DOHH2 (cell line): ENCODE measurements around the gene E2F2.

Experiments used
- H3F3A ChIP-seq: fragments of 200-600 bp; sonication (generic), shearing (Covaris generic); 2 replicates; pipeline ENCODE4 v1.6.0; 2016; ENCODE audit warnings: antibody characterized with exemption, mild to moderate bottlenecking; ENCODE audit not compliant: control insufficient read depth, insufficient read depth
- H3K27ac ChIP-seq: fragments of 200-600 bp; sonication (generic); 2 replicates; pipeline ENCODE4 v1.5.1; 2014; ENCODE audit warnings: low read depth, mild to moderate bottlenecking, low read length, moderate library complexity
- H3K27me3 ChIP-seq: fragments of 200-600 bp; sonication (generic); 2 replicates; pipeline ENCODE4 v1.6.1; 2014; ENCODE audit warnings: mild to moderate bottlenecking, low read length, mixed read lengths; ENCODE audit not compliant: control insufficient read depth
- H3K36me3 ChIP-seq: fragments of 200-600 bp; sonication (generic); 2 replicates; pipeline ENCODE4 v1.6.1; 2014; ENCODE audit warnings: mild to moderate bottlenecking, low read length, moderate library complexity, mixed read lengths; ENCODE audit not compliant: control insufficient read depth
- H3K4me1 ChIP-seq: fragments of 200-600 bp; sonication (generic); 2 replicates; pipeline ENCODE4 v1.6.1; 2014; ENCODE audit warnings: mild to moderate bottlenecking, low read length, mixed read lengths; ENCODE audit not compliant: control insufficient read depth
- H3K4me2 ChIP-seq: fragments of 200-600 bp; sonication (generic); 2 replicates; pipeline ENCODE4 v1.6.0; 2014; ENCODE audit warnings: mild to moderate bottlenecking, low read length, moderate library complexity
- H3K4me3 ChIP-seq: fragments of 200-600 bp; sonication (generic); 2 replicates; pipeline ENCODE4 v1.5.1; 2014; ENCODE audit warnings: mild to moderate bottlenecking, low read length, mixed read lengths
- H3K79me2 ChIP-seq: fragments of 200-600 bp; sonication (generic); 2 replicates; pipeline ENCODE4 v1.6.1; 2014; ENCODE audit warnings: mild to moderate bottlenecking, low read length, mixed read lengths; ENCODE audit not compliant: control insufficient read depth
- H3K9me2 ChIP-seq: fragments of 200-600 bp; sonication (generic); replicated peaks from 2 replicates; pipeline ENCODE4 v1.6.1; 2014; ENCODE audit warnings: mild to moderate bottlenecking, low read length, mixed read lengths; ENCODE audit not compliant: control insufficient read depth
- H3K9me3 ChIP-seq: fragments of 200-600 bp; sonication (generic); 2 replicates; pipeline ENCODE4 v1.6.1; 2014; ENCODE audit warnings: antibody characterized with exemption, low read length, mixed read lengths; ENCODE audit not compliant: control insufficient read depth, insufficient read depth
- H4K20me1 ChIP-seq: fragments of 200-600 bp; sonication (generic); 2 replicates; pipeline ENCODE4 v1.6.0; 2014; ENCODE audit warnings: low read depth, mild to moderate bottlenecking, antibody characterized with exemption, low read length, moderate library complexity; ENCODE audit not compliant: control insufficient read depth, insufficient read depth
- EZH2phosphoT487 ChIP-seq: fragments of 200-600 bp; sonication (generic); IDR thresholded peaks from 2 replicates; pipeline ENCODE4 v1.6.1; 2017; ENCODE audit warnings: borderline replicate concordance, mild to moderate bottlenecking, antibody characterized with exemption, low read length, moderate library complexity, mixed read lengths
- TF ChIP-seq, protein P1 (sequence below): fragments of 200-600 bp; sonication (generic); IDR thresholded peaks from one replicate; pipeline ENCODE4 v1.5.1; 2014; ENCODE audit warnings: antibody characterized with exemption, mild to moderate bottlenecking, low read depth, low read length; ENCODE audit not compliant: poor library complexity, severe bottlenecking

E2F2 gene

GRCh38 chr1:23567629-23567995, 36.6 kb upstream of the E2F2 start:
- Histone ChIP-seq H3K9me2 (no peaks in the 10 kb centered on the region), H3K4me1 (peaks cover 59% of the 10 kb centered on the region), H3K27ac (peak overlapping the region; percentile 16; the same call in 1 of the 2 replicates), H4K20me1 (no peaks in the 10 kb centered on the region), H3K79me2 (no peaks in the 10 kb centered on the region), H3K36me3 (no peaks in the 10 kb centered on the region), H3K4me3 (peak overlapping the region; percentile 69), H3K4me2 (peak overlapping the region; percentile 66), H3F3A (peaks cover 19% of the 10 kb centered on the region), H3K9me3 (no peaks in the 10 kb centered on the region), H3K27me3 (0 out of 2 replicates have a peak, but pooled peaks cover 4% of the 10 kb centered on the region)
- TF ChIP-seq, protein P1, sequence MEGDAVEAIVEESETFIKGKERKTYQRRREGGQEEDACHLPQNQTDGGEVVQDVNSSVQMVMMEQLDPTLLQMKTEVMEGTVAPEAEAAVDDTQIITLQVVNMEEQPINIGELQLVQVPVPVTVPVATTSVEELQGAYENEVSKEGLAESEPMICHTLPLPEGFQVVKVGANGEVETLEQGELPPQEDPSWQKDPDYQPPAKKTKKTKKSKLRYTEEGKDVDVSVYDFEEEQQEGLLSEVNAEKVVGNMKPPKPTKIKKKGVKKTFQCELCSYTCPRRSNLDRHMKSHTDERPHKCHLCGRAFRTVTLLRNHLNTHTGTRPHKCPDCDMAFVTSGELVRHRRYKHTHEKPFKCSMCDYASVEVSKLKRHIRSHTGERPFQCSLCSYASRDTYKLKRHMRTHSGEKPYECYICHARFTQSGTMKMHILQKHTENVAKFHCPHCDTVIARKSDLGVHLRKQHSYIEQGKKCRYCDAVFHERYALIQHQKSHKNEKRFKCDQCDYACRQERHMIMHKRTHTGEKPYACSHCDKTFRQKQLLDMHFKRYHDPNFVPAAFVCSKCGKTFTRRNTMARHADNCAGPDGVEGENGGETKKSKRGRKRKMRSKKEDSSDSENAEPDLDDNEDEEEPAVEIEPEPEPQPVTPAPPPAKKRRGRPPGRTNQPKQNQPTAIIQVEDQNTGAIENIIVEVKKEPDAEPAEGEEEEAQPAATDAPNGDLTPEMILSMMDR = no peak
- TF ChIP-seq EZH2phosphoT487 = no peak

DNA sequence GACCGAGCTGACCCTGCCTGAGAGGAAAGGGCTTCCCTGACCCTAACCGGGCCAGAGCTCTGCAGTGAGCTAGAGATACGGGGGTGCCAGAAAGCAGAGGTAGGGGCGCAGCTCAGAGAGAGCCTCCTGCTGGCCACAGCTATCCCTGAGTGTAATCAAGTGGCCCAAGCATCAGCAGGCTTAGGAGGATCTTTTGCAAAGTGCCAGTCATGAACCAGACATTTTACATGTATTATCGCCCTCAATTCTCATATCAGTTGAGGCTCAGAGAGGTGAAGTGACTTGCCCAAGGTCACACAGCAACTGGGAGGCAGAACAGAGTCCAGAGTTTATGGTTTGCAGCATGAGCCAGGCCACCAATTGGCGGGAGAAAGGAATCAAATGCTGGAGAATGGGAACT, 35.3 kb upstream of the E2F2 start:
- Histone ChIP-seq H3K9me3 (no peaks in the 10 kb centered on the region), H4K20me1 (no peaks in the 10 kb centered on the region), H3K27ac (no peak overlapping the region), H3K27me3 (0 out of 2 replicates have a peak, but pooled peaks cover 4% of the 10 kb centered on the region), H3K9me2 (no peaks in the 10 kb centered on the region), H3K4me1 (peaks cover 71% of the 10 kb centered on the region), H3K4me2 (no peak overlapping the region), H3K4me3 (no peak overlapping the region), H3K36me3 (no peaks in the 10 kb centered on the region), H3F3A (peaks cover 30% of the 10 kb centered on the region), H3K79me2 (no peaks in the 10 kb centered on the region)
- TF ChIP-seq, protein P1 = peak; percentile 55
- no peak for TF ChIP-seq EZH2phosphoT487

DNA sequence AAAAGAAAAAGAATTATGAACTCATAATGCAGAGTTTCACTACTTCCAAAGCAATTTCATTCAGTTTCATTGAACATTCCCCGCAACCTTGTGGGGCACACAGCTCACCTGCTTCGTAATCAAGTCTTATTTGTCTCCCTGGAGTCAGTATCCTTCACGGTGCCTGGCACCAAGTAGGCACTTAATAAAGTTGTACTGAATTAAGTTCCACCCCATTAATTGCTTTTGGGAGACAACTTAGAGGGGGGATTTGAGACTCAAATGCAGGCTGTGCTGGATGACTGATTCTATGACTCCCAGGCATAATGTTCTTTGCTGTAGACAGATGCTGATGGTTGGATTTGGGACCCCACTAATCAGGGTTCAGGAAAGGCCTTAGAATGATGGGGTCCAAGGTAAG, 34.7 kb upstream of the E2F2 start:
- Histone ChIP-seq H3K4me2 (no peak overlapping the region), H4K20me1 (no peaks in the 10 kb centered on the region), H3K4me1 (peaks cover 74% of the 10 kb centered on the region), H3K9me3 (no peaks in the 10 kb centered on the region), H3F3A (peaks cover 35% of the 10 kb centered on the region), H3K79me2 (no peaks in the 10 kb centered on the region), H3K27ac (no peak overlapping the region), H3K9me2 (no peaks in the 10 kb centered on the region), H3K36me3 (no peaks in the 10 kb centered on the region), H3K27me3 (0 out of 2 replicates have a peak, but pooled peaks cover 4% of the 10 kb centered on the region), H3K4me3 (no peak overlapping the region)
- no peak for TF ChIP-seq EZH2phosphoT487
- TF ChIP-seq, protein P1 = no peak
